ENCODE measurements around the gene PLEKHB1.

- no peak for TF ChIP-seq CTCF (conservative IDR thresholded peaks at IDR 0.05)
- no peak for TF ChIP-seq ZFX (IDR thresholded peaks at IDR 0.05)
These were observed 5.3 kb downstream of the PLEKHB1 start for GRCh38 chr11:73651661-73652045.
